Stimulated activated CD4-positive, alpha-beta T cell treated with anti-CD3 and anti-CD28 coated beads, Interleukin-15, amount 100 ng/mL, for 1 hour (primary cell): ENCODE data around the gene HS6ST1.

Experiments
- DNase-seq, 2 donors: peaks; one replicate each; pipeline ENCODE4 v3.0.0-alpha.2; 2020; ENCODE audit warnings: low read depth in 1 of 2, low spot score in 1 of 2

The HS6ST1 gene

DNA sequence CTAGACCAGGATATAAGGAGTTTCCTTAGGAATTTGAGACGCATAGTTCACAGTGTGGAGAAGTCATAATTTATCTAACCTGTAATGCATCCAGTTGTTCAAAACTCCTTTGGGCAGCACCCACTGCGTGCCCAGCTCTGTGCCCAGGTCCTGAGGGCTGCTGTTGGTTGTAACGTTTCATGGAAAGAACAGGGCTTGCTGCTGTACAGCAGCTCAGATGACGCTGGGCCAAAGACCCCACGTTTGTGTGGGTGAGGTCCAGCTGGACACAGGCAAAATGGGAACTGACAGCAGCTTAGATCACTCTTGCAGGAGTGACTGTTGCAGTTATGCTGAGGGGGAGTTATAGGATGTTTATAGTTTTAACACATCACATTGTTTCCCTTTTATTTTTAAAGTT is 30.0 kb upstream of the HS6ST1 start:
- DNase-seq: no peak

DNA sequence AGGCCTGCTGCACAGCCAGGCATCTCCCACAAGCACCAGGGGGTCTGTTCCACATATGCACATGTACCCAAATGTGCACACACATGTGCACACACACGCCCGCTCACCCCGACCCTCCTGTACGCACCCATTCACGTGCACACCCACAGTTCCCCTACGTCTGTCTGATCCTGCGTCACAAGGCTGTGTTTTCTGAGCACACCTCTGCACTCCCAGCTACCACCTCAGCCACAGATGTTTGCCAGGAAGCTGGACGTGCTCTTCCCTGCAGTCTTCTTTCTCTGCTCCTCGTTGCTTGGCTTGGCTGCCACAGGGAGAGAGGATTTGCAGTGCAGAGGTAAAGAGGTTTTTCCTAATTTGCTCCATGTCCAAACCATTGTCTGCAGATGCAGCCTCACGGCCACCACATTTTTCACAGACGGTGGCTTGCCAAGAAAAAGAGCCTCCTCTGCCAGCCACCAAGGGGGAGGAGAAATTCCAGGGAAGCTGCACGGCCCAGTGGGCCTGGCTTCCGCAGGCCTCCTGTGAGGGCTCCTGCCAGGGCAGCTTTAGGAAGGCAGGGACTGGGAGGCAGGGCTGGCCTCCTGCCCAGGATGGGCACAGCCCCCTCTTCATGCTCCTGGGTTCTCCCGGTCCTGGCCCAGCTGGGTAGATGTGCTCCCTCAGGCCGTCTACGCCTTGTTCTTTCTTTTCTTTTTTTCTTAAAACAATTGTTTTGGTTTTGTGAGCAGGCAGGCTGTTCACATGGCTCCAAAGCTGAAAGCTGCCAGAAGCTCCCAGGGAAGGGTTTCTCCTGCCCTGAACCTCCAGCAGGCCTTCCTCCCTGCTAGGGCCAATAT is 29.3 kb upstream of the HS6ST1 start:
- DNase-seq: no peak

DNA sequence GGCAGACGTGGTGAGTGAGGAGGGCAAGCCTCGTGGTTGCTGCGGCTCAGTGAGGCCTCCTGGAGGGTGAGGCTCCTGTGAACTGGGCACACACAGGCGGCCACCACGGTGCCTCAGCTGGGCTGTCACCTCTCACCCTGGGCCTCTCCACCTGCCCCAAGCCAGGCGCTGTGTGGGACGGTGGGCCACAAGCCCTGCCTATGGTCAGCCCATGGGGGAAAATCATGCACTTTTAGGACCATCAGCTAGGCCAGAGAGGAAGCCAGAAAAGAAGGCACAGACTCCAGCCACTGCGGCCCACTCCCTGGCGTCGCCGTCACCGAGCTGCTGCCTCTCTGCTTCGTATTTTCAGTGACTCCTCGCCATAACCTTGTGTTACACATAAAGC is 28.5 kb upstream of the HS6ST1 start:
- no peak for DNase-seq

DNA sequence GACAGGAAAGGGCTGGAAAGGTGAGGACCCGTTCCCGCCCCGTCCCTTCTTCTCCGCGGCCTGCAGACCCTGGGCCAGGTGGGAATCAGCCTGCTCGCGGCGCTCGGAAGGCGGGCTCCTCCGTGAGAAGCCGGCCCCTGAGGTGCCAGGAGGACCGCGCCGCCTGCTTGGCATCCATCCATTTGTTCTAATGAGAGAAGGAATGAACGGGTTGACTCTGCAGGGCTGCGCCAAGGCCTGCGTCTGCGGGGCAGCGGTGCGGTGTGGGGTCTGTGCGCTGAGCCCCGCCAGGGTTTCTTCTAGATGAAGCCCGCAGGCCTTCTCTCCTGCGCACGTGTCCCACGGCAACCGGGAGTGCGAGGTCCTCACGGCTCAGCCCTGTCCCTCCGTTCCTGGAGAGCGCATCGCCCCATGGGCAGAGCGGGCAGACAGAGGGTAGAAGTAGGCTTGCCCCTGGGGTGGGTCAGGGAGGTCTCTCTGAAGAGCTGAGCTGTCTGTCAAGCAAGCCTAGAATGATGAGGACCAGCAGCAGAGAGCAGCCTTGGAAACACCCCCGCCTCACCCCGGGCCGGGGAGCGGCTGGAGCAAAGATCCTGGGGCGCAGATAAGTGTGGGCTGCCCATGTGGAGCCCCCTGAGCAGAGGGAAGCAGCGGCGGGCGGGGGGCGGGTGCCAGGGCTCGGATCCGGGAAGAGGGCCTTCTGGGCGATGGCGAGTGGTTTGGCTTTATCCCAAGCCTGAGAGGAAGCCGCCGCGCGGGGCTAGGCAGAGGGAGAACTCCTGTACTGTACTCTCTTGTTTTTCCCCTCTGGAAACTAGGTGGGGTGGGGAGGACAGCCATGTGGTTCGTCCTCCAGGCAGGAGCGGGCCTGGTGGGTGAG is 27.9 kb upstream of the HS6ST1 start:
- no peak for DNase-seq

DNA sequence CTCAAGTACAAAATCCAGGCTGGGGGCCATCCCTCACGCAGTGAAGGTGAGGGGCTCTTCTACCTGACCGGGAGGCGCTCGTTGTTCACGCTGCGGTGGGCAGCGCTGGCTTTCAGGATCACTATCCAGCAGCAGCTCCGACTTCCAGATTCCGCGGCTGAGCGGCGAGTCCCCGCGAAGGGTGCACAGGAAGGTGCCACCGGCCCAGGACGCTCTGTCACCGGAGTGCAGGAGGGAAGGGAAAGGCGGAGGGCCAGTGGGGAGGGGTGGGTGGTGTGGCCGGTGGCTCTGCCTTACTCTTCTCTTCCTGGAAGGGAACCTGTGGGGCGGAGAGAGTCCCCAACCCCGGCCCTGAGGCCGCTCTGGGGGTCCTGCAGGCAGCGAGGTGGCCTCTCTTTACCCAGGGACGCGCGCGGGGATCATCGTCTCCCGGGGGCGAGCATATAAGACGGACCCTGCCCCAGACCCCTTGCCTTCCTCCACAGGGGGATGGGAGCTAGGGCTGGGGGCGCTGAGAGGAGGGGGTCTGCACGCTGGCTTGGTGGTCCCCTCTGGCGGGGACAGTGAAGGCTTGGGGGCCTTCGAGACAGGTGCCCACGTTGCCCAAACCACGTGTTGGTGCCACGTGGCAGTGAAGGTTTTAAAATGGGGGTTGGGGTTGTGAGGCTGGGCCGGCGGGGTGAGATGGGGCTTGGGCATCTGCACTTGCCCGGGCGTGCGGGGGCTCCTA is 26.9 kb upstream of the HS6ST1 start:
- DNase-seq: no peak

DNA sequence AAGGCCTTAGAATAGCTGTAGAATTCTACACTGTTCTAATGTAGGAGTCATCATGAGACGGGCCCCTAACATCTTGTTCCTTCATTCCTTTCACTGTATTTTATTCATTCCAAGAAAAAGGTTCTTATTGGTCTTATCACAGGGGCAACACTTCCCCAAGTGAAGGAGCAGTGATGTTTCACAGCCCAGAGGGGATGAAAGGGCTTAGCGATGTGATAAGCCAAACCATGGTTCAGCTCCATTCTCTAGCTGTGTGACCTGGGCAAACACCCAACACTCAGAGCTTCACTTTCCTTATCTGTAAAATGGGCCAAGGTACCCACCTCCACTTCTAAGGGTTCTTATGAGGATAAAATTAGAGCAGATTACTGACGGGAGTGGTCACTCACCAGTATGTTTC is 25.4 kb upstream of the HS6ST1 start:
- no peak for DNase-seq

DNA sequence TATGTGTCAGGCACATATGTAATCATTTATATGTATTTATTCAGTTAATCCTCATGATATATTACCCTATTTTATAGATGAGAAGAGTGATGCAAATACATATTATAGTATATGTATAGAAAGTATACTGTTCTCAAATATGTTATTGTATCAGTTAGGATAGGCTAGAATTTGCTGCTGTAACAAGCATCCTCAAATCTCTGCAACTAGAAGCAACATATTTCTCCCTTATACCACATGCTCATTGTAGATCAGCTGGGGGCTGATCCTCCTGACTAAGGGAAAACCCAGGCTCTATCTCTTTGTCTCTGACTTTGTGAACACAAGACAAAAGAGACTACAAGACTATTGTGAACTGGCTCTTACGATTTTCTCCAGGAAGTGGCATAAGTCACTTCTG is 24.8 kb upstream of the HS6ST1 start:
- DNase-seq: no peak

DNA sequence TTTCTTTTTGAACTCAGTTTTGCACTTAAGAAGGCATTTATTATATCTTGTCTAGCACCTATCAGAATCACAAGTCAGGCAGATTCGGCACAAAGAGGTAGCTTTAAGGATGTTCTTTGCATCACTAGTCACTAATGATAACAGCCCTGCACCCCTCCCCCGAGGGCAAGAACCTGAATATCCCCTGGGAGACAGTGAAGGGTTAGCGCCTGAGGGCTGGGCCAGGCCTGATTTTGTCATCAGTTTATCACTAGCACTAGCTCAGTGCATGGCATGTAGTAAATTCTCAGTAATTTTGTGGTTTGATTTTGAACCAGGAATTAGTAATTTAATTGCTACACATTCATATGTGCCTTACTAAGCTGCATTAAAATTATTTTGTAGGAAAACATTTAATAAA is 23.9 kb upstream of the HS6ST1 start:
- no peak for DNase-seq

DNA sequence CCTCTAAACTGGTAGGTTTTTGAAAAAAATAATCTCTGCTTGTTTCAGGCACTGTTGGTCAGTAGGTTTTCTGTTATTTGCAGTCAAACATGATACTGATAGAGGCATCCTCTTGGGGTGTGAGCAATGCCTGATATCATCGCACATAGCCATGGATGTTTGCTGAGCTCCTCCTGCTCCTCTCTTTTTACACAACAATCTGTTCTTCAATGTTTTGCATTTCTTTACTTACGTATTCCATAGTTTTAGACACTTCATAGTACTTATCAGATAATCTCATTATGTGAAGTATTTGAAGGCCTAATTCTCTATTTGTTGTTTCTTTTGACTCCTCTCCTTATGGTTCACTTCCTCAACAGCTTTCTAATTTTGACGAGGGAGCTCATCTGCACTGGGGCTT is 23.0 kb upstream of the HS6ST1 start:
- no peak for DNase-seq

DNA sequence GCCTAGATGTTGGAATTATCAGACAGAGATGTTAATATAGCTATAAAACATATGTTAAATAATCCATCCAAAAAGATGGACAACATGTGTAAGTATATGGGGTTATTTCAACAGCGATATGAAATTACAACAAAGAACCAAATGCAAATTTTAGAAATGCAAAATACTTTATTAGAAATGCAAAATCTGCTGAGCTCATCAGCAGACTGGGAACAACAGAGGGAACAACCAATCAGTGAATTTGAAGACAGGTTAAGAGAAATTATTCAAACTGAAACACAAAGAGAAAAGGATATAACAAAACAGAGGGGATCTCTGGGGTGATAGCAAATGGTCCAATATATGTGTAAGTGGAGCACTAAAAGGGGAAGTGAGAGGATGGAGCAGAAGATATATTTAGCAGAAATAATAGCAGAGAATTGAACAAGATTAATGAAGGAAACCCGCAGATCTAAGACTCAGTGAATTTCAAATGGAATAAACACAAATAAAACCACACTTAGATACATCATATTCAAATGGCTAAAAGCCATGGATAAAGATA is 13.5 kb upstream of the HS6ST1 start:
- DNase-seq: no peak

DNA sequence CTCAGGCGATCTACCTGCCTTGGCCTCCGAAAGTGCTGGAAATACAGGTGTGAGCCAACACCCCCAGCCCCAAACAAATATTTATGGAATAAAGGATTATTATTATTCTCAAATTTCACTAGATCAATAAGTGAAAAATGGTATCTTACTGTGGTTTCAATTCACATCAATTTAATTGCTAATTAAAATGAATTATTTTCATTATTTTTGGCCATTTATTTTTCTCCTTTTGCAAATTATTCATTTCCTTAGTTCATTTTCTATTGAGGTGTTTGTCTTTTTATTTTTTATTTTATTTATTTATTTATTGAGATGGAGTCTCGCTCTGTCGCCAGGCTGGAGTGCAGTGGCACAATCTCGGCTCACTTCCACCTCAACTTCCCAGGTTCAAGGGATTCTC is 11.9 kb upstream of the HS6ST1 start:
- DNase-seq: no peak

DNA sequence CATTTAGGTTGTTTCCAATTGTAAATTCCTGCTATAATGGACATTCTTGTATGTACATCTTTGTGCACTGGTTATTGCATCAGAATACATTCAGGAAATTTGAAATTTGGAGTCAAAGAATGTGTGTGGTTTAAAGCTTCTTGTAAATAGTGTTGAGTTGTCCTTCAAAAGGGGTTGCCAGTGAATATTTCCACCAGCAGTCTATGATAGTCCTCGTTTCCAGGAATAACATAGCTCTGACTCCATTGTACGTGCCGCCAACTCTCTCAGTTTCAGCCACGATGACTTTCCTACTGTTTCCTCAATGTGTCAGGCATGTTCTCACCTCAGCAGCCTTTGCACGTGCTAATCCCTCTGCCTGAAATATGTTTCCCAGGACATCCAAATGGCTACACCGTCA is 10.9 kb upstream of the HS6ST1 start:
- no peak for DNase-seq

DNA sequence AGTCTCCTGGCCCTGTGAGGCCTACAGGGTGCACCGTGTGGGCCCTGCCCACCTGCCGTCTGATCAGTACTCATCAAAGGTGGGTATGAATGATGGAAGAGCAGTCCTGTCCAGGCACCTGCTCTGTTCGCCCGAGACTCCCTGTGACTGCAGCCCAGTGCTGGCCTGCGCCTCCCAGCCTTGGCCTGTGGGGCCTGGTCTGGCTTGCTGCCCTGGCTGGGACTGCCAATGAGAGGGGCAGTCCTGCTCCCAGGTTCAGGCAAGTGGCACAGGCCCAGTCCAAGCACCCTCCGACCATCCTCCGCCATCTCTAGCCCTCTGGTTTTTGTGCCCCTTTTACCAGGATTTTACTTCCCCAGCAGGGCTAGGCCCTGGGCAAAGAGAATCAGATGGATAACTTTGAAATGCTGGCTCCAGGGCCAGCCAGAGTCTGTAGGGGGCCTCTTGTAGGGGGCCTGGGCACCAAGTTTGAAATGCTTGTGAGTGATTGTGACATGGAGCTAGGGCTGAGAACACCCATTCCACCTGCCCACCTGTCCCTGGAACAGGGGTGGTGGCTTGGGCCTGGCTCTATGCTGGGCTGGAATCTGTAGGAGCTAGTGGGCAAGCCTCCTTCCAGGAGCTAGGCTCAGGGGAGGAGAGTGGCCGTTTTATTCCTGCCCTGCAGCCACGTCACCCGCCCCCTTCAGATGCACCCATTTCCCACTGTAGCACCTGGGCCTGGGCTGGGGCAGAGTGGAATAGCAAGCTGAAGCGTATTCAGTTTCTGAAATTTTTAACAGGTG is 8.7 kb upstream of the HS6ST1 start:
- no peak for DNase-seq

DNA sequence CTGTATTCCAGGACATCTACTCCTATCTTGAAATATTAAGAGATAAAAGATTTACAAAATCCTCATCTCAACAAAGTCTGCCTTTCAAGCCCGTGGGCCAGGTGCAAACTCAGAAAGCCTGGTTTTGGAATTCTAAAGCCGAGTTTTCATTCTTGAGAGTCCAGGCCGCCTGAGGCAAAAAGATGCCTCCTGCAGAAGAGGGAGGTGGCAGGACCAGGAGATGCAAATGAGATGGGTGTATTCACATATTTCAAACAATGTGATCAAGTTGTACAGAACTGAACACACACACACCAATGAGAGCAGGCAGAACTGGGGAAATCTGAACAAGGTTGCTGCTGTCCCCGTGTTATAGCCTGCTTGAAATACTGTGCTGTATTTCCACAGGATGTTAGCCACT is 7.7 kb upstream of the HS6ST1 start:
- no peak for DNase-seq

DNA sequence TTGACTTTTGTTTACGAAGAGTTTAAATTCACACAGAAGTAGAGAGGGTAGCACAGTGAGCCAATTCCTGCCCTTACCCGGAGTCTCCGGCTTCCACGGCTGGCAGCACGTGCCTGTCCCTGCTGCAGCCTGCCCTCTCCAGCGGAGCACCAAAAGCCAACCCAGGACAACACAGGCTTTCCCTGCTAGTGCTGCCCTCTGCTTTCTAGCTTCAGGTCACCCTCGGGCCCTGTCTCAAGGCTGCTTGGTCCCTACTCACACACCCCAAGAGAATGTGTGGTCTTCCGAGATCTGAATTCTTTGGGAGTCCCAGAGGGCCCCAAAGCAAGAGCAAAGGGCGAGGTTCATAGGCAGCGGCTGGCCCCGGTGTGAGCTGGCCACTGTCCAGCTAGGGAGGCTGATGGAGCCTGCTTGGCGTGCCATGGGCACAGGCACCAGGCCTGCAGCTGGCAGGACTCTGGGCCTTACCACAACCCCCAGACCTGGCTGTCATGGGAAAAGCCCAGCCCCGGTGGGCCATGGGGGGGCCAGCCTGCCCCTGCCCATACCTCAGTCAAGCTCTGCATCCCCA is 7.0 kb upstream of the HS6ST1 start:
- DNase-seq: no peak

DNA sequence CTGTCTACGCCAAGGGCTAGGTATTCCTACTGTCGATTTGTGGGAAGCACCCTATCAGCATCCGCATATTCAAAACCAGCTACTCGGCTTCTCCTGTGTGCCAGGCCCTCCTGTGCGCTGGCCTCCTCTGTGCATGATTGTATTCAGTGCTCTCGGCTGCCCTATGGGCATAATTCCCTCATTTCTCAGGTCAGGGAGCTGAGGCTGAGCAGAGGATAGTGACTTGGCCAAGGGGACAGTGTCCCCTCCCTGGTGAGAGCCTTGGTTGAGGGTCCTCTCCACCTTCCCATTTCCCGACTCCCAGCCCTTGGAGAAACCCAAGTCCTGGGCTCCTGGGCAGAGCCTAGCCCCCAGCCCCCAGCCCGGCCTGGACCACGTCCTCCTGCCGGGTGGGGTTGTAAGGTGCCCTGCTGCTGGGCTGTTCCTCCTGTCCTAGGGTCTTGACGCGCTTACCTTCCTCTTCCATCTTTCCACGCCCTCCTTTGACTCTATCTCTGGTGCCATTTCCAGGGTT is 6.3 kb upstream of the HS6ST1 start:
- no peak for DNase-seq

DNA sequence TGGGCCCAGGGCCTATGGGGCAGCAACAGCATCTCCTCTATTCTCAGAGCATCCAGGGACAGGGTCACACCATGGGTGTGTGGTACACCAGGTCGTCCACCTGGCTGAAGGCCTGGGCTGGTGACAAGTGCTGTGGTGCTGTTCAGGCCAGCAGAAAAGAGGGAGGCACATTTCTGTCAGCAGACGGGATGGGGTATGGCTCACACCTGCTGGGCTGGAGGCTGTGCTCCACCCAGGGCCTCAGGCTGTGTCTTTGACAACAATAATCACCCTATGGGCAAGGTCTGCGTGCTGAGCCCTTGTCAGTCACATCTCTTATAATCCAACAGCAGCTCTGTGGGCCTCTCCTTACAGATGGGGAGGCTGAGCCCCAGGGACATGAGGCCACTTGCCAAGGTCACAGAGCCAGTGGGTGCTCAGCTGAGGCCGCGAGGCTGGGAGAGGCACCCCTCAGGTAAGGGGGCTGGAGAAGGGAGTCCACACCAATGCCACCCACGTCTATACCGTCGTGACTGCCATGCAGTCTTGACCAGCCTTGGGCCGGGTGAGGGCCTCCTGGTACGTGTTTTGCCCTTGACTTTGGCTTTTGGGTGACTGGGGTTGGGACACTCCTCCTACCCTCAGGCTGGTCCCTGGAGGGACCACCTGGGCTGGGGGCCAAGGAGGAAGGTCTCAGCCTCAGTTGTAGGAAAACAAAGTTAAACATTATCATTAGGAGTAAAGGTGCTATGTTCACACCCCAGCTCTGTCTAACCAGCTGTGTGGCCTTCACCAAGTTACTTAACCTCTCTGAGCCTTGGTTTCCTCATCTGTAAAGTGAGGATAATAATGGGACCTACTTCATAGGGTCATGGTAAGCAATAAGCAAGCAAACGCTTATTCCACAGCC is 5.6 kb upstream of the HS6ST1 start:
- no peak for DNase-seq

DNA sequence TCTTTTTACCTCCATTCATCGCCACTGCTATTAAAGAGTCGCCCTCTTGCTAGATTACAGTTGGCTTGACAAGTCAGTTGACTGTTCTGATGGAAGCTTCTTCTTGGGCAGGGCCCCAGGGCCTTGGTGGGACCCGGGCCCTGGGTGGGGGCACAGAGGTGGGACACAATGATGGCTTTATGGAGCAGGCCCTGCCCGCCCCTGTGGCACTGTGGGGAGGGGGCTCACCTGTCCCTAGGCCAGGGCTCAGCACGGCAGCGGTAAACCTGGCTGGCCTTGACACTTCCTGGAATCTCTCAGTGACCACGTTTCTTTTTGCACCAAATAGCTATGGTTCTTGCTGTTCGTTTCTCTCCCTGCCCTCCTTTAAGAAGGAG is 4.9 kb upstream of the HS6ST1 start:
- no peak for DNase-seq
